HG02885 (cell line): Measurements from ENCODE around the gene OR10H5.
"Not testable (repeated sequence)": the region's sequence is repeated elsewhere in the genome, so short reads cannot be mapped to it uniquely, and the experiment has no call there.

Experiments used
- ATAC-seq: cut with Tn5 transposase; IDR thresholded peaks from one replicate; pipeline ENCODE4 v1.9.1; 2021; ENCODE audit warnings: mild to moderate bottlenecking; ENCODE audit not compliant: unreplicated experiment, poor library complexity

Gene OR10H5

GRCh38 chr19:15787611-15788155, at the start of gene OR10H5:
OR10H5 (plus strand) TSS chr19:15787661; CDS start chr19:15794049, 6,388 bp downstream.
- no peak for ATAC-seq

- ATAC-seq: no peak
Measured at GRCh38 chr19:15737722-15738121, 49.7 kb upstream of the OR10H5 start, which contains the start of gene OR10H3. OR10H3 (plus strand) TSS chr19:15737985; CDS start chr19:15741393, 3,408 bp downstream.

GRCh38 chr19:15740785-15741184, 46.7 kb upstream of the OR10H5 start:
- ATAC-seq: no peak

GRCh38 chr19:15748239-15748638, 39.2 kb upstream of the OR10H5 start:
- no peak for ATAC-seq

- no peak for ATAC-seq
Measured at GRCh38 chr19:15758379-15758778, 29.1 kb upstream of the OR10H5 start.

GRCh38 chr19:15759962-15760565, 27.4 kb upstream of the OR10H5 start:
- ATAC-seq: no peak

- no peak for ATAC-seq
Measured at GRCh38 chr19:15769586-15769985, 17.9 kb upstream of the OR10H5 start.

- not testable (repeated sequence) for ATAC-seq
Measured at GRCh38 chr19:15774159-15774558, 13.3 kb upstream of the OR10H5 start.

- no peak for ATAC-seq
Measured at GRCh38 chr19:15775249-15775648, 12.2 kb upstream of the OR10H5 start.

- ATAC-seq: no peak
Measured at GRCh38 chr19:15776264-15776663, 11.2 kb upstream of the OR10H5 start.

- no peak for ATAC-seq
Measured at GRCh38 chr19:15776991-15777970, 10.2 kb upstream of the OR10H5 start.

GRCh38 chr19:15779756-15780476, 7.5 kb upstream of the OR10H5 start:
- no peak for ATAC-seq

- ATAC-seq: no peak
Measured at GRCh38 chr19:15780610-15781418, 6.6 kb upstream of the OR10H5 start.

GRCh38 chr19:15781661-15782060, 5.8 kb upstream of the OR10H5 start:
- no peak for ATAC-seq

GRCh38 chr19:15782211-15782610, 5.2 kb upstream of the OR10H5 start:
- ATAC-seq: no peak

- ATAC-seq: not testable (repeated sequence)
Measured at GRCh38 chr19:15782896-15783295, 4.6 kb upstream of the OR10H5 start.

GRCh38 chr19:15788594-15789270, 1.3 kb downstream of the OR10H5 start:
- no peak for ATAC-seq

- ATAC-seq: no peak
Measured at GRCh38 chr19:15790096-15790495, 2.6 kb downstream of the OR10H5 start.

- ATAC-seq: not testable (repeated sequence)
Measured at GRCh38 chr19:15794279-15794678, 6.8 kb downstream of the OR10H5 start.
